ENCODE data around the gene ZNF397.

The ZNF397 gene

DNA sequence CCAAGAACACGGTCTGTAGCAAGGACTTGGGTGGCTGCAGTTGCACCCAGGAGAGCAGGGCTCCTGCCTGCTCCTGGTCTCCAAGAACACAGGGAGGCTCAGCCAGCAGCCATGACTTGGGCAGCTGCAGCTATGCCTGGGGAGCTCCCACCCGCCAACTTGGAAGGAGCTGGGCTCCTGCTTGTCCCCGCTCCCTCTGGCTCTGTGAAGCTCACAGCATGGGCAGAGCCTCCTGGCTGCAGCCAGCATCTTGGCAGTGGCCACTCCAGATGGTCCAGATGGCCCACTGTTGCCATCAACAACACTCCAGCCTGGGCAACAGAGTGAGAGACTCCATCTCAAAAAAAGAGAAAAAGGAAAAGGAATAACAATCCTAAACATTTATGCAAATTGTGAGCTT, 44.0 kb downstream of the ZNF397 start:
- DNase-seq (ENCODE audit: extremely low spot score), result no peak
- POLR2A ChIA-PET, result interaction anchor here (0.8 to 1.0 kb wide), 2 partner anchors 44 to 306 kb away, joined by 3 read pairs; partner anchors contain the start of gene ZNF397
- TF ChIP-seq BHLHE40 (IDR thresholded peaks at IDR 0.05; ENCODE audit: borderline replicate concordance) (no peak), SUZ12 (IDR thresholded peaks at IDR 0.05) (no peak), SP1 (IDR thresholded peaks at IDR 0.05) (no peak), FOXM1 (IDR thresholded peaks at IDR 0.05; ENCODE audit: borderline replicate concordance) (no peak), CTBP1 (IDR thresholded peaks at IDR 0.05; ENCODE audit: borderline replicate concordance) (no peak), LEF1 (IDR thresholded peaks at IDR 0.05; ENCODE audit: borderline replicate concordance) (no peak), TARDBP (IDR thresholded peaks at IDR 0.05) (no peak), ZNF384 (IDR thresholded peaks at IDR 0.05) (no peak), PKNOX1 (IDR thresholded peaks at IDR 0.05) (no peak)
- CTCF ChIA-PET, result no interaction called here

GRCh38 chr18:35289293-35289692, 48.5 kb downstream of the ZNF397 start:
- CTCF ChIA-PET, result interaction anchor here (0.7 kb wide), 1 partner anchor 582 kb away, joined by 5 read pairs; no protein-coding TSS in a partner anchor
- TF ChIP-seq LEF1 (IDR thresholded peaks at IDR 0.05; ENCODE audit: borderline replicate concordance) (no peak), HDGF (IDR thresholded peaks at IDR 0.05; ENCODE audit: borderline replicate concordance) (no peak), SUZ12 (IDR thresholded peaks at IDR 0.05) (no peak), ZNF384 (IDR thresholded peaks at IDR 0.05) (no peak), BHLHE40 (IDR thresholded peaks at IDR 0.05; ENCODE audit: borderline replicate concordance) (no peak), TARDBP (IDR thresholded peaks at IDR 0.05) (no peak), SP1 (IDR thresholded peaks at IDR 0.05) (no peak)
- POLR2A ChIA-PET, result interaction anchor here (0.9 to 3.0 kb wide), 17 partner anchors 8 to 179 kb away, joined by 3 to 26 read pairs (median 5); partner anchors contain the start of genes ZNF24, ZNF396 and ZNF397
- peak; percentile 33 for DNase-seq (ENCODE audit: extremely low spot score)

- TF ChIP-seq HDGF (IDR thresholded peaks at IDR 0.05; ENCODE audit: borderline replicate concordance), result no peak
- TF ChIP-seq FOXA1 (IDR thresholded peaks at IDR 0.05), result no peak
- TF ChIP-seq TARDBP (IDR thresholded peaks at IDR 0.05), result no peak
- TF ChIP-seq NFRKB (IDR thresholded peaks at IDR 0.05), result no peak
- no peak for TF ChIP-seq CTBP1 (IDR thresholded peaks at IDR 0.05; ENCODE audit: borderline replicate concordance)
- TF ChIP-seq PKNOX1 (IDR thresholded peaks at IDR 0.05), result no peak
- no peak for TF ChIP-seq ARNT (IDR thresholded peaks at IDR 0.05)
- no peak for TF ChIP-seq LEF1 (IDR thresholded peaks at IDR 0.05; ENCODE audit: borderline replicate concordance)
- ChIA-PET POLR2A (interaction anchor here (0.6 to 3.0 kb wide), 27 partner anchors 8 to 290 kb away, joined by 3 to 26 read pairs (median 4); partner anchors contain the start of genes ZNF24, ZNF396 and ZNF397), CTCF (no interaction called here)
- peak; percentile 55 for DNase-seq (ENCODE audit: extremely low spot score)
Observed at GRCh38 chr18:35289727-35290093, 48.9 kb downstream of the ZNF397 start.

- no peak for TF ChIP-seq SP1 (IDR thresholded peaks at IDR 0.05)
- TF ChIP-seq FOXK2 (IDR thresholded peaks at IDR 0.05), result no peak
- TF ChIP-seq TARDBP (IDR thresholded peaks at IDR 0.05), result no peak
- peak; percentile 38; the same call in 1 of the 2 replicates for TF ChIP-seq FOXM1 (IDR thresholded peaks at IDR 0.05; ENCODE audit: borderline replicate concordance)
- TF ChIP-seq ZNF384 (IDR thresholded peaks at IDR 0.05), result no peak
- TF ChIP-seq HDGF (IDR thresholded peaks at IDR 0.05; ENCODE audit: borderline replicate concordance), result no peak
- TF ChIP-seq ELF4 (IDR thresholded peaks at IDR 0.05), result peak; percentile 85
- TF ChIP-seq NFRKB (IDR thresholded peaks at IDR 0.05), result no peak
- 0 out of 2 replicates have a peak, but pooled peaks have one; percentile 17 for TF ChIP-seq PKNOX1 (IDR thresholded peaks at IDR 0.05)
- TF ChIP-seq SUZ12 (IDR thresholded peaks at IDR 0.05), result no peak
- no peak for TF ChIP-seq FOXA1 (IDR thresholded peaks at IDR 0.05)
- TF ChIP-seq BHLHE40 (IDR thresholded peaks at IDR 0.05; ENCODE audit: borderline replicate concordance), result no peak
- TF ChIP-seq CTBP1 (IDR thresholded peaks at IDR 0.05; ENCODE audit: borderline replicate concordance), result peak; percentile 59; the same call in 1 of the 2 replicates
- no peak; the same call in 1 of the 2 replicates for TF ChIP-seq LEF1 (IDR thresholded peaks at IDR 0.05; ENCODE audit: borderline replicate concordance)
- peak; percentile 87 for TF ChIP-seq ARNT (IDR thresholded peaks at IDR 0.05)
- TF ChIP-seq L3MBTL2 (conservative IDR thresholded peaks at IDR 0.05), result peak; percentile 88
- CTCF ChIA-PET, result no interaction called here
Observed at GRCh38 chr18:35290094-35290735, 49.4 kb downstream of the ZNF397 start, which contains the start of gene ZSCAN30. Gene ZSCAN30, minus strand, starts transcription at chr18:35290229. Its CDS starts 25,877 bp downstream, at chr18:35264352.

DNA sequence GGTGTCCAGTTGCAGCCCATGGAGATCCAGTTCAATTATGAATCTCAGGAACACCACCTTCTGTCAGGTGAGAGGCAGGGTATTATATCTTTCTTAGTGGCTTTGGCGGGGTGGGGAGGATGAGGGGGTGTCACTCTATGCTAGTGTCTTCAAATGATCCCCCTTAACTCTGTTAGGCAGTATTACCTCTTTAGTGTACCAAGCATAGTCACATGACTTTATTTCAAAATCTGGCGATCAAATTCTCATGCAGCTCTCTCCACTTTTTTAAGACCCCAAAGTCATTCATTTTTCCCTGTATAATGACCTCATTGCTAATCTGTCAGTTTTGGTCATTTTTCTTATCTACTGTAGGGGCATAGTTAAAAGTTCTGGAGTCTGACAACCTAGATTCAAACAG, 50.3 kb downstream of the ZNF397 start:
- 0 out of 2 replicates have a peak, but pooled peaks have one; percentile 28 for TF ChIP-seq L3MBTL2 (conservative IDR thresholded peaks at IDR 0.05)
- TF ChIP-seq LEF1 (IDR thresholded peaks at IDR 0.05; ENCODE audit: borderline replicate concordance), result no peak
- POLR2A ChIA-PET, result interaction anchor here (1.9 to 3.0 kb wide), 3 partner anchors 49 to 60 kb away, joined by 4 to 23 read pairs (median 12); partner anchors contain the start of gene ZNF24
- CTCF ChIA-PET, result no interaction called here
- no peak for DNase-seq (ENCODE audit: extremely low spot score)

More at GRCh38 chr18:35290094-35290735, 49.4 kb downstream of the ZNF397 start, which contains the start of gene ZSCAN30:
- POLR2A ChIA-PET, result interaction anchor here (0.6 to 3.0 kb wide), 26 partner anchors 9 to 290 kb away, joined by 3 to 26 read pairs (median 4); partner anchors contain the start of genes ZNF24, ZNF396 and ZNF397
- DNase-seq (ENCODE audit: extremely low spot score), result peak; percentile 100

DNA sequence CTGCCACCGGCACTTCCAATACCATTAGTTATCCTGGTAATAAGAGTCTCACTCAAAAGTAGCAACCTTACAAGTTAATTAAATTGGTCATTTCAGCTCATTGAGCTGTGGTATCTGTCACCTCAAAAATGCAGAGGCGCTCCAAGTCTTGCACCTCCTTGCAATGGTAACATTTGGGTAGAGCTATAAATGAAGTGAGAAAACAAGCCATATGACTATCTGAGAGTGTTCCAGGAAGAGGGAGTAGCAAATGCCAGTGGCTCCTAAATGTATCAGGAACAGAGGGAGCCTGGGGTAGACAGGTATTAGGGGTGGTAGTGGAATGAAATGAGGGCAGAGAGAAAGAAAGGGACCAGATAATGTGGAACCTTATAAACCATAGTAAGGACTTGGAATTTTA, 55.2 kb downstream of the ZNF397 start:
- POLR2A ChIA-PET, result no interaction called here
- DNase-seq (ENCODE audit: extremely low spot score), result no peak
- CTCF ChIA-PET, result no interaction called here
- no peak for TF ChIP-seq ARNT (IDR thresholded peaks at IDR 0.05)
- TF ChIP-seq SUZ12 (IDR thresholded peaks at IDR 0.05), result no peak
- no peak for TF ChIP-seq HDGF (IDR thresholded peaks at IDR 0.05; ENCODE audit: borderline replicate concordance)
- TF ChIP-seq ZNF384 (IDR thresholded peaks at IDR 0.05), result no peak
- TF ChIP-seq ELF4 (IDR thresholded peaks at IDR 0.05), result no peak
- TF ChIP-seq NFRKB (IDR thresholded peaks at IDR 0.05), result no peak
- no peak for TF ChIP-seq BHLHE40 (IDR thresholded peaks at IDR 0.05; ENCODE audit: borderline replicate concordance)
- TF ChIP-seq PKNOX1 (IDR thresholded peaks at IDR 0.05), result no peak

Data from HEK293T (cell line).